ENCODE data around the gene SLC11A1. TPM values are rescaled to one million over a fixed set of nuclear protein-coding genes. Genes with fewer than 3 reads are reported as not detected.

Gene SLC11A1
- polyA plus RNA-seq, 3 donors, result 184 to 2,019 (median 352) TPM

- Mint-ChIP-seq H3K9me3 (no peaks in the 10 kb centered on the region), H3K36me3 (no peaks in the 10 kb centered on the region), H3K27me3 (ENCODE audit: low read depth in 3 of 3) (peaks cover 2 to 9% (median 7%) of the 10 kb centered on the region in 3 donors), H3K4me3 (no peak overlapping the region), H3K4me1 (peaks cover 6% of the 10 kb centered on the region), H3K27ac (no peak overlapping the region)
- H2AFZ ChIP-seq (ENCODE audit: insufficient read depth, low read depth, low read length, poor library complexity, severe bottlenecking), result no peak overlapping the region
- H3K4me3 ChIP-seq (replicated peaks in 1 of 3; ENCODE audit: low read depth in 2 of 3, low read length in 3 of 3), result no peak overlapping the region
- no peaks in the 10 kb centered on the region for H4K20me1 ChIP-seq (ENCODE audit: insufficient read depth, low read length)
- H3K79me2 ChIP-seq (ENCODE audit: insufficient read depth, low read length), result no peaks in the 10 kb centered on the region
- no peaks in the 10 kb centered on the region for H3K36me3 ChIP-seq (replicated peaks in 1 of 2; ENCODE audit: control insufficient read depth in 1 of 2, insufficient read depth in 2 of 2, low read length in 2 of 2)
- no peaks in the 10 kb centered on the region for H3K27me3 ChIP-seq (ENCODE audit: control insufficient read depth in 2 of 2, insufficient read depth in 2 of 2, low read length in 2 of 2)
- H3K27ac ChIP-seq (ENCODE audit: low read depth in 1 of 2, low read length in 2 of 2), result no peak overlapping the region
- intact Hi-C loops (cut with micrococcal nuclease), result loop anchor here in 1 of 2 donors (10.0 kb wide), 2 partner anchors 45 to 75 kb away; no protein-coding TSS in a partner anchor
- TF ChIP-seq CTCF (IDR thresholded peaks at IDR 0.05), result no peak
- WGBS (ENCODE audit: insufficient coverage), result 94% methylated on average over 3 of the region's 7 CpGs
- H3K9ac ChIP-seq (ENCODE audit: insufficient read depth, low read length, poor library complexity, severe bottlenecking), result no peak overlapping the region
- no peak for DNase-seq
- no peaks in the 10 kb centered on the region for H3K4me1 ChIP-seq (ENCODE audit: control insufficient read depth in 1 of 2, insufficient read depth in 2 of 2, low read length in 2 of 2)
- no peak overlapping the region for H3K4me2 ChIP-seq (replicated peaks; ENCODE audit: extremely low read depth, low read length, poor library complexity, severe bottlenecking)
- no peaks in the 10 kb centered on the region for H3K9me3 ChIP-seq (replicated peaks in 1 of 2; ENCODE audit: control insufficient read depth in 1 of 2, insufficient read depth in 1 of 2, low read length in 2 of 2)
Measured at GRCh38 chr2:218419630-218420216, 37.6 kb downstream of the SLC11A1 start.

DNA sequence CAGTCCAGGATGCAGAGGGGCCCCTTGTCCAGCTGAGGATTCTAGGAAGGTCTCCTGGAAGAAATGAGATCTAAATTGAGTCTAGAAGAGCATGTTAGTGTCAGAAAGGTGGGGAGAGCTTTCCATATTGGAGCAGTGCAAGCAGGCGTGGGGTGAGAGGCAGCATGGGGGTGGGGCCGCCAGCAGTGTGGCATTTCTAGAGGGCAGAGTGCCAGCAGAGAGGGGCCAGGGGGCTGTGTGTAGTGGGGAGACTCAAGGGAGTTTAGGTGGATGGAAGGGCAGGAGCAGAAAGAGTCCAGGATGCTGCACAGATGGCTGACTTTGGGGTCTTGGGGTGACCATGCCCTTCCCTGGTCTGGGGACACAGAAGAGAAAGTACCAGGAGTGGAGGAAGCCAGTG is 39.0 kb downstream of the SLC11A1 start:
- peaks cover 6% of the 10 kb centered on the region for H3K4me1 Mint-ChIP-seq
- H3K27me3 Mint-ChIP-seq (ENCODE audit: low read depth in 3 of 3), result peaks cover 2 to 8% (median 7%) of the 10 kb centered on the region in 3 donors
- no peak for DNase-seq
- WGBS (ENCODE audit: insufficient coverage), result 96% methylated on average over 2 of the region's 2 CpGs
- Histone ChIP-seq H3K4me3 (replicated peaks in 1 of 3; ENCODE audit: low read depth in 2 of 3, low read length in 3 of 3) (no peak overlapping the region), H3K27me3 (ENCODE audit: control insufficient read depth in 2 of 2, insufficient read depth in 2 of 2, low read length in 2 of 2) (no peaks in the 10 kb centered on the region), H3K36me3 (replicated peaks in 1 of 2; ENCODE audit: control insufficient read depth in 1 of 2, insufficient read depth in 2 of 2, low read length in 2 of 2) (no peaks in the 10 kb centered on the region), H3K27ac (ENCODE audit: low read depth in 1 of 2, low read length in 2 of 2) (no peak overlapping the region), H2AFZ (ENCODE audit: insufficient read depth, low read depth, low read length, poor library complexity, severe bottlenecking) (no peak overlapping the region), H3K4me1 (ENCODE audit: control insufficient read depth in 1 of 2, insufficient read depth in 2 of 2, low read length in 2 of 2) (no peaks in the 10 kb centered on the region), H4K20me1 (ENCODE audit: insufficient read depth, low read length) (no peaks in the 10 kb centered on the region), H3K79me2 (ENCODE audit: insufficient read depth, low read length) (no peaks in the 10 kb centered on the region), H3K4me2 (replicated peaks; ENCODE audit: extremely low read depth, low read length, poor library complexity, severe bottlenecking) (no peak overlapping the region), H3K9ac (ENCODE audit: insufficient read depth, low read length, poor library complexity, severe bottlenecking) (no peak overlapping the region), H3K9me3 (replicated peaks in 1 of 2; ENCODE audit: control insufficient read depth in 1 of 2, insufficient read depth in 1 of 2, low read length in 2 of 2) (no peaks in the 10 kb centered on the region)
- H3K9me3 Mint-ChIP-seq, result no peaks in the 10 kb centered on the region
- no peak for TF ChIP-seq CTCF (IDR thresholded peaks at IDR 0.05)
- intact Hi-C loops (cut with micrococcal nuclease), result loop anchor here in 1 of 2 donors (10.0 kb wide), 1 partner anchor 74 kb away; no protein-coding TSS in a partner anchor
- no peak overlapping the region for H3K27ac Mint-ChIP-seq
- no peaks in the 10 kb centered on the region for H3K36me3 Mint-ChIP-seq
- no peak overlapping the region for H3K4me3 Mint-ChIP-seq

All from CD14-positive monocyte (primary cell).